CD4-positive, CD25-positive, alpha-beta regulatory T cell (primary cell): ENCODE data around the gene MDM2. TPM values are rescaled to one million over a fixed set of nuclear protein-coding genes. Genes with fewer than 3 reads are reported as not detected.

Source experiments
- ATAC-seq, 2 donors: fragments of 150-1000 bp; cut with Tn5 transposase; one replicate each; pipeline ENCODE4 v1.10.0; 2021; ENCODE audit warnings: low read depth in 2 of 2, moderate number of reproducible peaks in 2 of 2, moderate library complexity in 1 of 2
- DNase-seq, 3 donors: peaks; one replicate each; pipeline versions ENCODE4 v3.0.0 to v3.0.0-alpha.2; 2012 to 2022; ENCODE audit warnings: mixed read lengths in 1 of 3
- H3K27ac ChIP-seq: one replicate; pipeline ENCODE4 v1.7.0; 2013; ENCODE audit warnings: mild to moderate bottlenecking, low read length; ENCODE audit not compliant: insufficient read depth, poor library complexity, severe bottlenecking
- H3K27me3 ChIP-seq: one replicate; pipeline ENCODE4 v1.7.0; 2013; ENCODE audit warnings: low read length; ENCODE audit not compliant: control insufficient read depth, insufficient read depth
- H3K36me3 ChIP-seq: one replicate; pipeline ENCODE4 v1.7.0; 2013; ENCODE audit warnings: mild to moderate bottlenecking, low read length, moderate library complexity; ENCODE audit not compliant: control insufficient read depth, insufficient read depth
- H3K4me1 ChIP-seq: 2 replicates; pipeline ENCODE4 v1.7.0; 2013; ENCODE audit warnings: mild to moderate bottlenecking, low read length; ENCODE audit not compliant: insufficient read depth, control insufficient read depth, poor library complexity, severe bottlenecking
- H3K4me3 ChIP-seq: one replicate; pipeline ENCODE4 v1.7.0; 2013; ENCODE audit warnings: low read depth, mild to moderate bottlenecking, low read length, moderate library complexity
- H3K9me3 ChIP-seq, 2 experiments: 1 replicate in 1 of 2; 2 replicates in 1 of 2; pipeline ENCODE4 v1.7.0; 2013; ENCODE audit warnings: low read length in 2 of 2, mild to moderate bottlenecking in 1 of 2, moderate library complexity in 1 of 2; ENCODE audit not compliant: control insufficient read depth in 2 of 2
- H3K27ac Mint-ChIP-seq, 3 donors: one replicate each; pipeline ENCODE4 v1.8.0; 2020 to 2022; ENCODE audit warnings: mild to moderate bottlenecking in 3 of 3, mixed read lengths in 3 of 3, moderate library complexity in 2 of 3
- H3K27me3 Mint-ChIP-seq: one replicate; pipeline ENCODE4 v1.8.0; 2022; ENCODE audit warnings: mild to moderate bottlenecking, mixed read lengths
- H3K36me3 Mint-ChIP-seq: one replicate; pipeline ENCODE4 v1.8.0; 2020; ENCODE audit warnings: mixed read lengths
- H3K4me1 Mint-ChIP-seq, 4 donors: one replicate each; pipeline ENCODE4 v1.8.0; 2020 to 2022; ENCODE audit warnings: mixed read lengths in 4 of 4, mild to moderate bottlenecking in 1 of 4
- H3K4me3 Mint-ChIP-seq, 4 donors: one replicate each; pipeline ENCODE4 v1.8.0; 2020 to 2022; ENCODE audit warnings: mild to moderate bottlenecking in 4 of 4, mixed read lengths in 4 of 4, moderate library complexity in 3 of 4
- H3K9me3 Mint-ChIP-seq, 7 donors: one replicate each; pipeline ENCODE4 v1.8.0; 2020 to 2022; ENCODE audit warnings: mixed read lengths in 7 of 7, mild to moderate bottlenecking in 3 of 7, moderate library complexity in 2 of 7
- polyA plus RNA-seq, 4 donors: library from polyadenylated mRNA; unstranded; fragments of 300-500 nt; fragmentation: Illumina TruSeq; gene quantifications; one replicate each; pipeline ENCODE4 v1.2.3, GENCODE V29; 2021
- total RNA-seq: library from RNA; stranded (reverse); gene quantifications from one replicate; pipeline ENCODE4 v1.2.3, GENCODE V29; 2022

Gene MDM2
- total and polyA plus RNA-seq, 5 donors from 2014 or later: 21.8 to 101 (median 24.0) TPM

DNA sequence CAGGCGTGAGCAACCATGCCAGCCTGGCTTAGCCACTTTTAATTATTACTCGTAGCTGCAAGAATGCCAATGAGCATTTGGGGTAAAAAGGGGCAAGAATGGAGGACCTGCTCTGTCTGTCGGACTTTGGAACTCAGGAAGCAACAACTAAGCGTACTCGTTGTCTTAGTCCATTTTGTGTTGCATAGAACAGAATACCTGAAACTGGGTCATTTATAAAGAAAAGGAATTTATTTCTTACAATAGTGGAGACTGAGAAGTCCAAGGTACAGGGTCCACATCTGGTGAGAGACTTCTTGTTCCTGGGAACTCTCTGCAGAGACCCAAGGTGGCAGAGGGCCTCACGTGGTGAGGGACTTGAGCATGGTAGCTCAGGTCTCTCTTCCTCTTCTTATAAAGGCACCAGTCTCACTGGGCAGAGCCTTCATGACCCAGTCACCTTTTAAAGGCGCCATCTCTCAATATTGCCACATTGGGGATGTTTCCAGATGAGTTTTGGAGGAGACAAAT lies 32.8 kb upstream of the MDM2 start:
- Histone ChIP-seq H3K4me1 (peaks cover 6% of the 10 kb centered on the region), H3K9me3 (no peaks in the 10 kb centered on the region), H3K27ac (no peak overlapping the region), H3K4me3 (no peak overlapping the region), H3K27me3 (no peaks in the 10 kb centered on the region), H3K36me3 (no peaks in the 10 kb centered on the region)
- DNase-seq (no peak), ATAC-seq (no peak)
- Mint-ChIP-seq H3K4me3 (no peak overlapping the region), H3K9me3 (peaks cover 0 to 1% (median 0%) of the 10 kb centered on the region in 7 donors), H3K4me1 (peaks cover 5 to 24% (median 22%) of the 10 kb centered on the region in 4 donors), H3K36me3 (no peaks in the 10 kb centered on the region), H3K27me3 (no peaks in the 10 kb centered on the region), H3K27ac (no peak overlapping the region)

DNA sequence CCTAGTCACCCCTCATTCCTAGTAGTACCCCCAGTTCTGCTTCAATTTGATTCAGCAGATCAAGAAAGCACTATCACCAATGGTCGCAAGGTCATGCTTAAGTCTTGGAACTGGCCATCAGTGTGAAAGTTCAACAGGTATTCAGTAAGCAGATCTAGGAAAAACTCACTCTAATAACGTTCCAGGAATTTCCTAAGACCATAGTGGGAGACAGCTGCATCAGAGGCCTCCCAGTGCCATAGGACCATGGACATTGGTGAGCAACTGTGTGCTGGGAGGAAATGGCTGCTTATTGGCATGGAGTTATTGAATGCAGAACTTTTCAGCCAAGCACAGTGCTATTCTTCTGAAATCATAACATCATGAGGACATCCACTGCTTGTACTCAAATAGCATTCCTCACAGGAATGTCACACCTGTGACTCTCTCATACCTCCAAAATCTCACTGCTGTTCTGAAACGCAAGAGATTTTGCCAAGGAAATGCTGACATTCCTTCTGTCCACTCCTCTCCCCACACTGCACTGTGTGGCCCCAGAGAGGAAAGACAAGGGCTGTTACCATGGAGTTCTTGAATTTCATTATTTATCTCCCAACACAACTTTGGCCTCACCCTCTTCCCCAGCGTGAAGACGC lies 30.9 kb upstream of the MDM2 start:
- peaks cover 6% of the 10 kb centered on the region for H3K36me3 Mint-ChIP-seq
- no peaks in the 10 kb centered on the region for H3K27me3 ChIP-seq
- no peak overlapping the region for H3K27ac Mint-ChIP-seq
- H3K4me3 Mint-ChIP-seq: no peak overlapping the region
- no peaks in the 10 kb centered on the region for H3K9me3 ChIP-seq
- peaks cover 5 to 19% (median 17%) of the 10 kb centered on the region in 4 donors for H3K4me1 Mint-ChIP-seq
- no peaks in the 10 kb centered on the region for H3K36me3 ChIP-seq
- peaks cover 0 to 1% (median 0%) of the 10 kb centered on the region in 7 donors for H3K9me3 Mint-ChIP-seq
- no peak overlapping the region for H3K27ac ChIP-seq
- no peaks in the 10 kb centered on the region for H3K27me3 Mint-ChIP-seq
- no peak for ATAC-seq
- H3K4me3 ChIP-seq: no peak overlapping the region
- H3K4me1 ChIP-seq: peaks cover 6% of the 10 kb centered on the region
- DNase-seq: no peak

DNA sequence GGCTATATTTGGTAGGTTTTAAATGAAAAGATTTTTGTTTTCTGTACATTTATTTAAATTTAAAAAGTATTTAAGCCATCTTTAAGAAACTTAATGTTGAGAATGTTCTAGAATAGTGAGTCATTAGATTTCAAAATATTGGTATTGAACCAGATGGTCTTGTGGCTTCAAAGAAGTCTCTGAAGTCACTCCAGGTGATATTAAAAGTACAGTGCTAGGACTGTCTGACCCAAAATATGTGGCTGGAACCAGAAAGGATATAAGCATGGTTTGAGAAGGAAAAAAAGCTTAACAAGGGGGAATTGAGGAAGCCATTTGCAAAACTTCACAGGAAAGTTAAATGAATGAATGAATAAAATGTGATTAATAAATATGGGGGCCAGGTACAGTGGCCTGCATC lies 28.7 kb upstream of the MDM2 start:
- ATAC-seq (no peak), DNase-seq (no peak)
- no peak overlapping the region for H3K27ac Mint-ChIP-seq
- no peak overlapping the region for H3K4me3 Mint-ChIP-seq
- no peaks in the 10 kb centered on the region for H3K4me1 ChIP-seq
- no peak overlapping the region for H3K4me3 ChIP-seq
- no peak overlapping the region for H3K27ac ChIP-seq
- no peaks in the 10 kb centered on the region for H3K27me3 Mint-ChIP-seq
- H3K27me3 ChIP-seq: no peaks in the 10 kb centered on the region
- H3K36me3 Mint-ChIP-seq: peaks cover 10% of the 10 kb centered on the region
- H3K4me1 Mint-ChIP-seq: peaks cover 0 to 4% (median under 1%) of the 10 kb centered on the region in 4 donors
- no peaks in the 10 kb centered on the region for H3K9me3 ChIP-seq
- no peaks in the 10 kb centered on the region for H3K36me3 ChIP-seq
- H3K9me3 Mint-ChIP-seq: no peaks in the 10 kb centered on the region

DNA sequence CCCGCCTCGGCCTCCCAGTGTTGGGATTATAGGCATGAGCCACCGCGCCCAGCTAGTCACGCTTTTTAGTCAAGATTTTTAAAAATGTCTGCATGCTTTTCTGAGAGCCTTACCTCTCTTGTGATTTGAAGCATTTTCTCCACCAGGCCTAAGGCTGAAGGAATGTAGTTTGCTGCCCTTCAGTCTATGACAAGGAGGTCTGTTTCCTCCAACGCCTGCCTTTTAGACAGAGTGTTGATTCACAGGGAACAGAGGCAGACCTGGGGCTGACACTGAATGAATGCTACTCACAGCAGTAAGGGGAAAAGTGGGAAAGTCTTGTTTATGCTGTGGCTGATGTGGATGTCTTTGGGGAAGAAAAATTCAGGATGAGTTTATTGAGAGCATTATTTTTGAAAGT lies 27.2 kb upstream of the MDM2 start:
- no peak overlapping the region for H3K4me3 ChIP-seq
- no peak overlapping the region for H3K4me3 Mint-ChIP-seq

DNA sequence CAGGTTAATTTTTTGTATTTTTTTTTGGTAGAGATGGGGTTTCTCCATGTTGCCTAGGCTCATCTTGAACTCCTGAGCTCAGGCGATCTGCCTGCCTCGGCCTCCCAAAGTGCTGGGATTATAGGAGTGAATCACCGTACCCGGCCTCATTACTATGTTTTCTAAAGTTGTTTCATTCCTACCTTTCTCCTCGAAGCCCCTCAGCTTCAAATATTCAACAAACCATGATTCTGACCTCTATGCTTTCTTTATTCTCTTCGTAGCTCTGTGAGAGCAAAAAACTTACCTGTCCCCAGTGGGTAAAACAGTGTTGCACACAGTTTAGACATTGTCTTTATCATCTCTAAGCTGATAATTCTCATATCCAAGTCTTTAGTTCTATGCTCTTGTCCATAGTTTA lies 26.2 kb upstream of the MDM2 start:
- H3K27me3 ChIP-seq: no peaks in the 10 kb centered on the region
- H3K9me3 Mint-ChIP-seq: no peaks in the 10 kb centered on the region
- H3K4me1 ChIP-seq: no peaks in the 10 kb centered on the region
- H3K27ac Mint-ChIP-seq: no peak overlapping the region
- no peak overlapping the region for H3K27ac ChIP-seq
- ATAC-seq (no peak), DNase-seq (no peak)
- no peaks in the 10 kb centered on the region for H3K27me3 Mint-ChIP-seq
- H3K9me3 ChIP-seq: no peaks in the 10 kb centered on the region
- H3K4me3 Mint-ChIP-seq: no peak overlapping the region
- no peaks in the 10 kb centered on the region for H3K36me3 ChIP-seq
- no peak overlapping the region for H3K4me3 ChIP-seq
- H3K36me3 Mint-ChIP-seq: peaks cover 12% of the 10 kb centered on the region
- peaks cover 0 to 4% (median under 1%) of the 10 kb centered on the region in 4 donors for H3K4me1 Mint-ChIP-seq

More for the DNA sequence above, 27.2 kb upstream of the MDM2 start:
- Mint-ChIP-seq H3K27ac (no peak overlapping the region), H3K4me1 (peaks cover 0 to 4% (median under 1%) of the 10 kb centered on the region in 4 donors), H3K27me3 (no peaks in the 10 kb centered on the region), H3K36me3 (peaks cover 12% of the 10 kb centered on the region), H3K9me3 (no peaks in the 10 kb centered on the region)
- ATAC-seq (no peak), DNase-seq (no peak)
- Histone ChIP-seq H3K36me3 (no peaks in the 10 kb centered on the region), H3K9me3 (no peaks in the 10 kb centered on the region), H3K27me3 (no peaks in the 10 kb centered on the region), H3K4me1 (no peaks in the 10 kb centered on the region), H3K27ac (no peak overlapping the region)

DNA sequence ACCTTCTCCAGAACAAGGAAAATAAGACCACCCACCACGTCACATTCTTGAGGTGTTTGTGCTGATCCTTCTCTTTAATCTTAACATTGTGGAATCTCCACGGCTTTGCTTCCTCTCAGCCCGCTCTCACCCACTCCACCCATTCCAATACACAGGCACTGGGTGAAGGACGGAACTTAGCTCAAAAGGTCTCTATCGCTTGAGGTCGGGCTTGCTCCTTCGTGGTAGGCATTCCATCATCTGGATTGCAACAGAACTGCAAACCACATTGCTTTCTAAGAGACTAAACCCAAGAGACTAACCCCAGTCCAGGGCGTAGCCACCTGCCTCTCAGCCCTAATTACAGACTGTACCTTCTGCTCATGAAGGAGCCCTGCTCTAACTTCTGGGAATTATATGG lies 24.0 kb upstream of the MDM2 start:
- Mint-ChIP-seq H3K27ac (no peak overlapping the region), H3K36me3 (peaks cover 12% of the 10 kb centered on the region), H3K27me3 (no peaks in the 10 kb centered on the region), H3K4me3 (no peak overlapping the region), H3K9me3 (no peaks in the 10 kb centered on the region), H3K4me1 (peaks cover 0 to 2% (median 0%) of the 10 kb centered on the region in 4 donors)
- Histone ChIP-seq H3K4me3 (no peak overlapping the region), H3K4me1 (no peaks in the 10 kb centered on the region), H3K27ac (no peak overlapping the region), H3K27me3 (no peaks in the 10 kb centered on the region), H3K36me3 (no peaks in the 10 kb centered on the region), H3K9me3 (no peaks in the 10 kb centered on the region)
- ATAC-seq (no peak), DNase-seq (no peak)

DNA sequence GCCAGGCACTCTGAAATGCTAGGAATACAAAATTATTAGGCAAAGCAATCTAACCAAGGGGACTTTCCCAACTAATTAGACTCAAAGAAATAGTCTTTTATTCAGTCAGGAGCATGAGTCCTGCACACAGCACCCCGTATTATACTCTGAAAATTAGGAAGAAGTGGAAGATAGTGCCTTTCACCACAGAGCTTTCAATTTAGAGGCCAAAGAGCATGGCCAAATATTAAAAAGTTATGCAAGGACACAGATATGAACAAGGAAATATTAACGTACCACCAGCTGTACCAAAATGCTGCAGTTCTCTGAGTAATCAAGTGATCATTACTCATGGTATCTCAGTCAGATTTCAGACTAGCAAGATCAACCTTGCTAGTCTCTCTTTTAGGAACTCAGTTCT lies 22.6 kb upstream of the MDM2 start:
- Mint-ChIP-seq H3K9me3 (no peaks in the 10 kb centered on the region), H3K4me1 (peaks cover 0 to 2% (median 0%) of the 10 kb centered on the region in 4 donors), H3K27ac (no peak overlapping the region), H3K27me3 (no peaks in the 10 kb centered on the region), H3K36me3 (peaks cover 12% of the 10 kb centered on the region), H3K4me3 (no peak overlapping the region)
- Histone ChIP-seq H3K27me3 (no peaks in the 10 kb centered on the region), H3K27ac (no peak overlapping the region), H3K4me3 (no peak overlapping the region), H3K4me1 (no peaks in the 10 kb centered on the region), H3K36me3 (no peaks in the 10 kb centered on the region), H3K9me3 (no peaks in the 10 kb centered on the region)
- ATAC-seq: no peak
- no peak for DNase-seq

DNA sequence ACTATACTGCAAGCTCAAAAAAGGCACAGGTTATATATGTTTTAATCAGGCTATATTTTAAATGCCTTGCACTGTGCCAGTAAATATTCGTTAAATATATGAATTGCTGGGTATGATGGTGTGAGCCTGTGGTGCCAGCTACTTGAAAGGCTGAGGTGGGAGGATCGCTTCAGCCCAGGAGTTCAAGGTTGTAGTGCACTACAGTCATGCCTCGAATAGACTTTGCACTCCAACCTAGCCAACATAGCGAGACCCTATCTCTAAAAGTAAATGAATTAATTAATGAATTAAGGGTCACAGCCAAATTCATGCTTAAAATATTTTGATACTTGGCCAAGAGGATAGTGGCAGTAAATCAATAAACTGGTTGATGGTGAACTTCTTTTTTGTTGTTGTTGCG lies 22.2 kb upstream of the MDM2 start:
- ATAC-seq: no peak
- Mint-ChIP-seq H3K27me3 (no peaks in the 10 kb centered on the region), H3K4me1 (peaks cover 0 to 2% (median 0%) of the 10 kb centered on the region in 4 donors), H3K9me3 (no peaks in the 10 kb centered on the region), H3K36me3 (peaks cover 10% of the 10 kb centered on the region), H3K4me3 (no peak overlapping the region), H3K27ac (no peak overlapping the region)
- Histone ChIP-seq H3K36me3 (no peaks in the 10 kb centered on the region), H3K4me3 (no peak overlapping the region), H3K27ac (no peak overlapping the region), H3K27me3 (no peaks in the 10 kb centered on the region), H3K9me3 (no peaks in the 10 kb centered on the region), H3K4me1 (no peaks in the 10 kb centered on the region)
- DNase-seq: no peak
